HG02884 (cell line): Measurements from ENCODE around the gene NEK11.
"Not testable (repeated sequence)": the region's sequence is repeated elsewhere in the genome, so short reads cannot be mapped to it uniquely, and the experiment has no call there.

Experiments
- ATAC-seq: cut with Tn5 transposase; IDR thresholded peaks from one replicate; pipeline ENCODE4 v1.9.1; 2021; ENCODE audit warnings: mild to moderate bottlenecking, moderate library complexity; ENCODE audit not compliant: unreplicated experiment

NEK11 gene

DNA sequence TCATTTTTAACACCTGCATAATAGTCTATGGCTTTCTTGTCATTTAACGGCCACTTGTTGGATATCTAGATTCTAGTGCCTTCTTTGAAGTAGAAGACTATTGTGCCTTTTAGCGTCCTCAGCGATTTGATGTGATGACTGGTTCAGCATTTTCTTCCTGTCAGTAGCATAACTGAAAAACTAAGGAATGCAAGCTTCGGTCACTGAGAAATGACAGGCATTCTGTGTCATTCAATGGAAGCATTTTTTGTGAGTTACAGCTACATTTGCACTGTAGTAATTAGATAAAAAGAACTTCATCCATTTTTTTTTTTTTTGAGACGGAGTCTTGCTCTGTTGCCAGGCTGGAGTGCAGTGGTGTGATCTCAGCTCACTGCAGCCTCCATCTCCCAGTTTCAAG is 10.3 kb downstream of the NEK11 start:
- ATAC-seq: no peak

- no peak for ATAC-seq
Observed at GRCh38 chr3:131038326-131038725, 11.6 kb downstream of the NEK11 start.

DNA sequence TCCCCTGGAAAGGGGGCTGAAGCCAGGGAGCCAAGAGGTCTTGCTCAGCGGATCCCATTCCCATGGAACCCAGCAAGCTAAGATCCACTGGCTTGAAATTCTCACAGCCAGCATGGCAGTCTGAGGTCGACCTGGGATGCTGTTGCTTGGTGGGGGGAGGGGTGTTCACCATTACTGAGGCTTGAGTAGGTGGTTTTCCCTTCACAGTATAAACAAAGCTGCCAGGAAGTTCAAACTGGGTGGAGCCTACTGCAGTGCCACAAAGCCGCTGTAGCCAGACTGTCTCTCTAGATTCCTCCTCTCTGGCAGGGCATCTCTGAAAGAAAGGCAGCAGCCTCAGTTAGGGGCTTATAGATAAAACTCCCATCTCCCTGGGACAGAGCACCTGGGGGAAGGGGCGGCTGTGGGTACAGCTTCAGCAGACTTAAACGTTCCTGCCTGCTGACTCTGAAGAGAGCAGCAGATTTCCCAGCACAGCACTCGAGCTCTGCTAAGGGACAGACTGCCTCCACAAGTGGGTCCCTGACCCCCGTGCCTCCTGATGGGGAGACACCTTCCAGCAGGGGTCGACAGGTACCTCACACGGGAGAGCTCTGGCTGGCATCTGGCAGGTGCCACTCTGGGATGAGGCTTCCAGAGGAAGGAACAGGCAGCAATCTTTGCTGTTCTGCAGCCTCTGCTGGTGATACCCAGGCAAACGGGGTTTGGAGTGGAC is 15.8 kb downstream of the NEK11 start:
- not testable (repeated sequence) for ATAC-seq

DNA sequence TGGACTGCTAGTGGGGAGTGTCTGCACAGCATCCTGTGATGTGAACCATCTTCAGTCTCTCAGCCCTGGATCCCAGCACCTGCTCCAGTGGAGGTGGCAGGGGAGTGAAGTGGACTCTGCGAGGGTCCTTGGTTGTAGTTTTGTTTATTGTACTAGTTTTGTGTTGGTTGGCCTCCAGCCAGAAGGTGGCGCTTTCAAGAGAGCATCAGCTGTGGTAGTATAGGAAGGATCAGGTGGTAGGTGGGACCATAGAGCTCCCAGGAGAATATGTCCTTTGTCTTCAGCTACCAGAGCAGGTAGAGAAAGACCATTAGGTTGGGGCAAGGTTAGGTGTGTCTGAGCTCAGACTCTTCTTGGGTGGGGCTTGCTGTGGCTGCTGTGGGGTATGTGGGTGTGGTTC is 20.9 kb downstream of the NEK11 start:
- no peak for ATAC-seq

DNA sequence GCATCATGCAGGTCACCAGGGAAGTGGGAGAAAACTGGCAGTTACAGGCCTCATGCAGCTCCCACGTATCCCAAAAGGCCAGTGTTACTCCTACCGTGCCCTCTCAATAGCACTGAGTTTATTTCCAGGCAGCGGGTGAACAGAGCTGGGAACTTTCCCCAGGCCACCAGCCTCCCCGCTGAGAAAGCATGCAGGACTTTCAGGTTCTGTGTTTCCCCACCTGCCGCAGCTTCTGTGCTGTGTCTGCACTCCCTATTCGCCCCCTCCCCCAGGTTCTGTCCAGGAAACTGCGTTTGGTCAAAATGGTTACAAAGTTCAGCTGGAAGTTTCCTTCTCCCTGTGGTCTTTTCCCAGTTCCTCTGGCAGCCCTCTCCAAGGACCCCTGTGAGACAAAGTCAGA is 21.4 kb downstream of the NEK11 start:
- ATAC-seq: no peak

DNA sequence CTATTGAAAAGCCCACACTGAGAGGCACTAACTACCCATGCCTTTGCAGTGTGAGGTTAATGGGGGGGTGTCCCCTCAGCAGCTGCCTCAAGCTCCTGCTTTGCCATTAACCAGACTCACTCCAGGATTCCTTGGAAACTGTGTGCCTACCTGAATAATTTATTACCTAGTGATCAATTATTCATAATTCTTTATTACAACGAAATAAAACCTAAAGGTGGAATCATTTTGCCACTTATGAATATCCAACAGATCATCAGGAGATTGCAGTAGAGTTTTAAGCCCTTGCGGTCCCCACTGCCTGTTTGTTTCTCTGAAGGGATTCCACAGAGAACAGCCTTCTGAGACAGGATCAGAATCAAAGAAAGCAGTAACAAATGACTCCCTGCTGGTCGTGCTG is 23.3 kb downstream of the NEK11 start:
- ATAC-seq: no peak

- ATAC-seq: no peak
Observed at GRCh38 chr3:131053043-131053859, 26.6 kb downstream of the NEK11 start.

GRCh38 chr3:131067983-131068382 is 41.3 kb downstream of the NEK11 start:
- no peak for ATAC-seq

GRCh38 chr3:131072099-131072559 is 45.5 kb downstream of the NEK11 start:
- no peak for ATAC-seq

DNA sequence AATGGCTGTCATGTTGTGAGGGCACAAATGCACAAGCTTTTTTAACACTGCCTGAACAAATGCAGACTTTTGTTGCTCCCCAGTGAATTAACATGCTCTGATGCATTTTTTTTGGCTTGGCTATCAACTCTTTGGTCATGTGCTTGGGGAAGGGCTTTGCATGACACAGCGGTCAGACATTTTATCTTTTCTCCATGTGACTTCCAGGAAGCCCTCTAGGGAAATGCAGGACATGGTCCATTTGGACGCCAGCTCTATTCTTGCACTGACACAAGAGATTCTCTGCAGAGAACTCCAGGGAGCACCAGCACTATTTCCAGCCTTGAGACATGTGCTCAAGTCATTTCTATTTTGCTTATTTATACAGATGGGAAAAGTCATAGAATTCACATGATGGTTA is 46.2 kb downstream of the NEK11 start:
- no peak for ATAC-seq

DNA sequence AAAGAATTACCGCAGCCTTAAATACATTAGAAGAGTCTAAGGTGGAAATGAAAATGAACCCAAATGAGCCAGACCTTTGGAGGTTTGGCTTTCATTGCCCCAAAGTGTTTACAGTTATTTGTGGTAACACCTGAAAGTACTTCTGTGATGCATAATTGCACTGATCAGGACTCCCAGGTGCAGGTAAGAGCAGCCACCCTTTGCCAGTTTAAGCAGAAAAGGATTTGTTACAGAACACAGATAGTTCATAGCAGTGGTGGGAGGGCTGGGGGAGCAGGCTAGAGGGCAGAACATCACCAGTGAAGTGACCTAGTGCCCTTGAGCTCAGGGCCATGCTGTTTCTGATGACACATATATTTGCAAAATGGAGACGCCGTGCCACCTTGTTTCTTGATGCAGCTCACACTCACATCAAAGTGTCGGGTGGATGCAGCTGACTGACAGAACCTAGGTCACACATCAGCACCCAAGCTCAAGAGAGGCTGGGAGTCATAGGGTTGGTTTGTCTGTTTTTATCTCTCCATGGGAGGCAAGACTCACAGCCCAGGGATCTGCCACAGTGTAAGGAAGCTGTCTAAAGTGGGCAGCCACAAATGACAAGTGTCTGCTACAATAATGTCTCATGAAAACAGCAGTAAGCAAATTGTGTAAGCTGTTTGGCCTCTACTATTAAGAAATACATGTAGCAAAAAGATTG is 49.1 kb downstream of the NEK11 start:
- no peak for ATAC-seq

- no peak for ATAC-seq
Observed at GRCh38 chr3:131077904-131078303, 51.2 kb downstream of the NEK11 start.

DNA sequence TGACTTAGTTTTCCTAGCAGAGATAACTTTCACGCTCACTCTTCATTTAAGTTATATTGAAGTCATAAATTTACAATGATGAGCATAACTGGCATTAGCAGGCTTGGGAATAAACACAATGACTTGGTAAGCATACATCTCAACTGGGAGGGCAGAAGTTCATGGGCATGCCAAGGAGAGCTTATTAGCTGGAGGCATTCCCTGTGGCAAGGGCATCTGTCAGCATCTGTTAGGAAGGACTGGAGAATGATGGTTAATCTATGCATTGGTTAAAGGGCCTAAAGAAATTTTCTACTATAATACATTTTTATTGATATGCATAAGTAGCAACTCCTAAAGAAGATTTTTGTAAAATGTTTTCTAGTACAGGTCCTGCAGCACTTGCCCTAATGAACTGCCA is 52.4 kb downstream of the NEK11 start:
- ATAC-seq: no peak

- no peak for ATAC-seq
Observed at GRCh38 chr3:131081224-131081623, 54.5 kb downstream of the NEK11 start.

DNA sequence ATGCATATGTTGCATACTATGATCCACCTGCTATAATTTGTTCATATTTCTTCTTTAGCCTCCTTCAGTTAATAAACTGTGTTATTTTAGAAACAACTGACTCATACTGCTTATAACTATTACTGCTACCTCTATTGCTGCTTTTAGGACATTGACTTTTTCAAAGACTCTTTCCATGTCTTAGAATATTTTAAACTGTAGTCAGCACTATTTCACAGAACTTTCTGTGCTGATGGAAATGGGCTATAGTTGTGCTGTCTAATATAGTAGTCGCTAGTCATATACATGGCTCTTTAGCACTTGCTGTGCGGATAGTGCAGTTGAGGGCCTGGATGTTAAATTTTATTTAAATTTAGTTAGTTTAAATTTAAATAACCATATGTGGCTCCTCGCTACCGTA is 55.6 kb downstream of the NEK11 start:
- ATAC-seq: no peak

DNA sequence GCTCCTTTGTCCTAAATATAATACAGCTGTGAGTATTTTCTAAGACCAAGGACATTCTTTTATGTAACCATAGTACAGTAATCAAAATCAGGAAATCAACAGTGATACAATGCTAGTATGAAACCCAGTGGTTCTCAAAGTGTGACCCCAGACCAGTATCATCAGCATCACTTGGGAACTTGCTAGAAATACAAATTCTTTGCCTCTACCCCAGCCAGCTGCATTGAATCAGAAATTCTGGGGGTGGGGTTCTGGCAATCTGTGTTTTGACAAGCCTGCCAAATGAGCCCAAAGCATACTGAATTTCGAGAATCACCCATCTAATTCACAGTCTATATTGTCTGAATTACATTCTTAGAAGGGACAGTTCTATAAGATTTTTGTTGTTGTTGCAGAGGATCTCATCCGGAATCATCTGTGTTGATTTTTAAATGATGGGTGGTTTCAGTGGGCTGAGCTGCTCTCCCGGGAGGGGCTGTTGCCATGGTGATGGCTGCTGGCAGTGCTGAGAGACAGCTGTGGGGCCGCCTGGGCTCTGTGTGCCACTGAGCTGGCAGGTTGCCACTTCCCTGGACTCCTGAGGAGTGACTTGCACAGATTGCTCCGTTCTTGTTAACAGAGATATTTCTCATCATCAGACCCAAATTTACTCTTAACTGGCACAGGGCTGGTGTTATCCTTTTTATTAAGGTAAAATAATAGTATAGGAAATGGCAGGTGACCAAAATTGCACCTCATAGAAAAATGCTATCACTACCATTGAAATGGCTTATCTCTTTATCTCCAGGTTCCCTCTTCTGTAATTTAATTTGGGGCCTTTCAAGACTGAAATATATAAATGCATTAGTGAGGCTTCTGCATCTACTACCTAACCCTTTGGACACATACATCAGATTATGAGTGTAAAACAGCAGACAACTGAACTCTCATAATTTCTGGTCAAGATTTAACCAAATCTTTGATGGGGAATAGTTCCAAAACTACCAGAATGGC is 56.5 kb downstream of the NEK11 start:
- no peak for ATAC-seq

GRCh38 chr3:131091768-131092167 is 65.1 kb downstream of the NEK11 start:
- ATAC-seq: no peak

DNA sequence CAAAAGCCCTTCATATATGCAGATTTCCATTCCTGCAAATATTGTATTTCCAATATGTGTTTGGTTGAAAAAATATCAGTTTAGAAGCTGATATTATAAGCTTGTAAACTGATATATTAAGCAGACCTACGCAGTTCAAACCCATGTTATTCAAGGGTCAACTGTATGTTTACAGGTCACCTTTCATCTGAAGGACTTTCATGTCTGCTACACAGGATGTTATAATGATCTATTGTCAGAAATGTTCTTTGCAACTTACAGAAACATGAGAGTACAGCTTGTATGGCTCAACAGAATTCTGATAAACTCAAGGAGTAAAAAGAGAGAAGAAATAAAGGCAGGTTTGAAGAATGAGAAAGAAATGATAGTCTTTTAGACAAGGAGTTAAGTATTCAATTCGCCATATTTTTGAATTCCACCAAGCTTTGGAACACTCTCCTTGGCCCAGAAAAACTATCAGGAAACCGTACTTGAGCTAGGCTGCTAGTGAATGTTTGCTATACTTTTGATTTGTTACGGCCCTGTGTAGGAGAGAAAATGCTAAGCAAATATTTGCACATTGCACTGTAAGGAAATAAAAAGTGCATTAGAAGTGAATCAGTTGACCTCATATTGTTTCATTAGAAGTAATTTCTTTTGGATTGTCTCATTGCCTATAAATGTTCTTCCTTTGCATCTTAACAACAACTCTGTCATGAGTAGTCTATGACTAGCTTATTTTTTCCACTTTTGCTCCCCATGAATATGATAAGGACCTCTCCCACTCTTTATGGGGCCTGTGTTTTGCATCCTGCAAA is 81.2 kb downstream of the NEK11 start:
- ATAC-seq: no peak

- ATAC-seq: no peak
Observed at GRCh38 chr3:131109156-131109555, 82.5 kb downstream of the NEK11 start.

GRCh38 chr3:131110087-131110486 is 83.4 kb downstream of the NEK11 start:
- no peak for ATAC-seq
